Measurements from ENCODE around the gene FAF1. TPM values are rescaled to one million over a fixed set of nuclear protein-coding genes. Genes with fewer than 3 reads are reported as not detected.

The FAF1 gene
- total and polyA plus RNA-seq, 2 of the 8 experiments (the other 6 are each of a cell fraction or from before 2014, with no cell fraction given), result 10.8 to 65.9 TPM

- CTCF ChIA-PET (ENCODE audit: partially characterized antibody), result interaction anchor here (0.6 kb wide), 1 partner anchor 126 kb away, joined by 4 read pairs; no protein-coding TSS in a partner anchor
- Histone ChIP-seq H4K91ac (replicated peaks; ENCODE audit: insufficient read length, low read length) (no peak overlapping the region), H3K9me3 (ENCODE audit: insufficient read depth in 2 of 2, low read depth in 1 of 2, low read length in 1 of 2) (no peaks in the 10 kb centered on the region), H3K79me2 (ENCODE audit: control insufficient read depth in 1 of 2, insufficient read depth in 2 of 2, low read length in 2 of 2) (no peaks in the 10 kb centered on the region), H3K4me1 (replicated peaks in 1 of 4; ENCODE audit: control insufficient read depth in 3 of 4, insufficient read depth in 4 of 4, low read length in 3 of 4) (no peaks in the 10 kb centered on the region), H2AFZ (ENCODE audit: low read length) (no peak overlapping the region), H2BK15ac (ENCODE audit: low read length) (no peak overlapping the region), H3K4ac (replicated peaks; ENCODE audit: insufficient read length, low read depth, low read length) (no peak overlapping the region), H2BK5ac (ENCODE audit: low read depth, low read length) (no peak overlapping the region), H3K18ac (ENCODE audit: extremely low read depth, low read length) (no peak overlapping the region), H3K4me3 (ENCODE audit: extremely low read depth in 1 of 4, insufficient read depth in 2 of 4, low read depth in 3 of 4, low read length in 4 of 4) (no peak overlapping the region), H3K23me2 (ENCODE audit: low read depth, low read length) (no peaks in the 10 kb centered on the region), H3K56ac (replicated peaks; ENCODE audit: insufficient read length, low read depth, low read length) (no peak overlapping the region), H3K14ac (ENCODE audit: insufficient read length) (no peak overlapping the region), H3K4me2 (ENCODE audit: insufficient read depth in 1 of 2, low read depth in 2 of 2, low read length in 2 of 2) (no peak overlapping the region), H3K27ac (ENCODE audit: low read depth, low read length) (no peak overlapping the region), H3K27me3 (replicated peaks in 1 of 4; ENCODE audit: control insufficient read depth in 3 of 4, extremely low read depth in 1 of 4, insufficient read depth in 3 of 4, low read length in 3 of 4) (no peaks in the 10 kb centered on the region), H4K5ac (ENCODE audit: insufficient read length, low read depth, low read length) (no peak overlapping the region), H2BK120ac (replicated peaks; ENCODE audit: low read depth, low read length) (no peak overlapping the region), H3K9ac (replicated peaks in 1 of 4; ENCODE audit: extremely low read depth in 1 of 4, low read depth in 3 of 4, low read length in 3 of 4) (no peak overlapping the region), H3K36me3 (ENCODE audit: control insufficient read depth in 2 of 4, insufficient read depth in 4 of 4, low read length in 3 of 4) (no peaks in the 10 kb centered on the region), H2AK5ac (ENCODE audit: low read depth, low read length) (no peak overlapping the region), H3K23ac (ENCODE audit: insufficient read length) (no peak overlapping the region), H3K79me1 (ENCODE audit: low read depth, low read length) (peaks cover 3% of the 10 kb centered on the region; the same call in 1 of the 2 replicates), H2BK12ac (ENCODE audit: low read depth, low read length) (no peak overlapping the region), H4K20me1 (replicated peaks in 1 of 2; ENCODE audit: control insufficient read depth in 1 of 2, insufficient read depth in 2 of 2, low read length in 2 of 2) (no peaks in the 10 kb centered on the region), H2BK20ac (ENCODE audit: low read length) (no peak overlapping the region), H4K8ac (ENCODE audit: extremely low read depth, insufficient read depth, low read length) (no peak overlapping the region)
- TF ChIP-seq EGR1 (IDR thresholded peaks at IDR 0.05; ENCODE audit: borderline replicate concordance, low read depth, low read length) (no peak), CBX8 (IDR thresholded peaks at IDR 0.05; ENCODE audit: borderline replicate concordance, low read depth, low read length) (no peak), JUND (IDR thresholded peaks at IDR 0.05; ENCODE audit: low read length) (no peak), SIRT6 (IDR thresholded peaks at IDR 0.05; ENCODE audit: low read length) (no peak), NRF1 (IDR thresholded peaks at IDR 0.05; ENCODE audit: low read depth, low read length) (no peak), E2F6 (IDR thresholded peaks at IDR 0.05) (peak; percentile 81)
- TF ChIP-seq, protein P1, sequence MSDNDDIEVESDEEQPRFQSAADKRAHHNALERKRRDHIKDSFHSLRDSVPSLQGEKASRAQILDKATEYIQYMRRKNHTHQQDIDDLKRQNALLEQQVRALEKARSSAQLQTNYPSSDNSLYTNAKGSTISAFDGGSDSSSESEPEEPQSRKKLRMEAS (IDR thresholded peaks at IDR 0.05), result peak; percentile 34; the same call in 1 of the 2 replicates
- TF ChIP-seq, protein P2, sequence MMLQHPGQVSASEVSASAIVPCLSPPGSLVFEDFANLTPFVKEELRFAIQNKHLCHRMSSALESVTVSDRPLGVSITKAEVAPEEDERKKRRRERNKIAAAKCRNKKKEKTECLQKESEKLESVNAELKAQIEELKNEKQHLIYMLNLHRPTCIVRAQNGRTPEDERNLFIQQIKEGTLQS (IDR thresholded peaks at IDR 0.05; ENCODE audit: insufficient read depth, low read depth, low read length), result no peak
- POLR2A ChIA-PET (ENCODE audit: partially characterized antibody), result no interaction called here
- FAIRE-seq, result no peak
- WGBS, 2 experiments (ENCODE audit: extremely low coverage in 1 of 2, insufficient coverage in 1 of 2, insufficient read length in 1 of 2, insufficient replicate concordance in 2 of 2, low coverage in 1 of 2, low lambda C conversion rate in 2 of 2, missing lambda C conversion rate in 1 of 2), result 95% methylated on average over 20 of the region's 20 CpGs; no CpG with 5 or more reads in 1 of the 2 experiments
- DNase-seq (ENCODE audit: low read depth in 1 of 2, low spot score in 2 of 2), result peak in 1 of 2 experiments; percentile 45
Measured at GRCh38 chr1:50846224-50846839, 113.7 kb downstream of the FAF1 start.

Measured in H1 (cell line).